SW480 (cell line): ENCODE results near the gene DIS3L2.
A peak's percentile ranks its signal among the peaks of the same experiment; 100 is the strongest.
"Not testable (repeated sequence)": the region's sequence is repeated elsewhere in the genome, so short reads cannot be mapped to it uniquely, and the experiment has no call there.

ENCODE experiments used
- DNase-seq: peaks from one replicate; pipeline ENCODE4 v3.0.0-alpha.2; 2016; ENCODE audit warnings: low spot score

The DIS3L2 gene

DNA sequence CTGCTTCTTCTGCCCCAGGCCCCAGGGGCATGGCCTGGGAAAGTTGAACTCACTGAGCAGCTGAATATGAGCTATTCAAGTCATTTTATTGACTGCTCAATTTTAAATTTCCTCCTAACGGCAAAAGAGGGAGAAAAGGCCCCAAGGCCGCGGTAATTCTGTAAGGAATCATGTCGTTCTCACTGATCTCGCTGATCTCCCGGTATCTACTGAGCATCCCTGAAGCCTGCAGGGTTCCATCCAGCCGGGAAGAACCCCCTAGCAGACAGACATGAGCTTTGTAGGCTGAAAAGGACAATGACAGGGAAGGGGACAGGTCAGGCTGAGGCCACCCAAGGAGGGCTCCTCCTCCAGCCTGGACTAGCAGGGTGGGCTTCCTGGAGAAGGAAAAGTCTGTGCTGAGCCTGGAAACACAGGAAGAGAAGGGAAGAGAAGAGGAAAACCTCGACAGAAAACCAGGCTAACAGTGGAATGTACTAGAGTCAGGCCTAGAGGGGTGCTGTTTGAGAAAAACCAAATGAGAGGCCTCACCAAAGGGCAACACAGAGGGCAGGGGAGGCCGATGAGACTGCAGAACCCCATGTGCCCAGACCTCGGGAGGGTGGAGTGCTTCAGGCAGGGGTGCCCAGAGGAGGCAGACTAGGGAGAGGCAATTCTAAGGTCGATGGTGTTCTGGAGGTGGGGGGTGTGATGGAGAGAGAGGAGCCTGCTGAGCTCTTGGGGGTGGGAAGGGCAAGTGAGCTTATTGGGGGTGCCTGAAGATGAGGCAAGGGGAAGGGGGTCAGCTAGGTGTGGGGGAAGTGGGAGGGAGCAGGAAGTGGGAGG, 32.4 kb upstream of the DIS3L2 start:
- no peak for DNase-seq

DNA sequence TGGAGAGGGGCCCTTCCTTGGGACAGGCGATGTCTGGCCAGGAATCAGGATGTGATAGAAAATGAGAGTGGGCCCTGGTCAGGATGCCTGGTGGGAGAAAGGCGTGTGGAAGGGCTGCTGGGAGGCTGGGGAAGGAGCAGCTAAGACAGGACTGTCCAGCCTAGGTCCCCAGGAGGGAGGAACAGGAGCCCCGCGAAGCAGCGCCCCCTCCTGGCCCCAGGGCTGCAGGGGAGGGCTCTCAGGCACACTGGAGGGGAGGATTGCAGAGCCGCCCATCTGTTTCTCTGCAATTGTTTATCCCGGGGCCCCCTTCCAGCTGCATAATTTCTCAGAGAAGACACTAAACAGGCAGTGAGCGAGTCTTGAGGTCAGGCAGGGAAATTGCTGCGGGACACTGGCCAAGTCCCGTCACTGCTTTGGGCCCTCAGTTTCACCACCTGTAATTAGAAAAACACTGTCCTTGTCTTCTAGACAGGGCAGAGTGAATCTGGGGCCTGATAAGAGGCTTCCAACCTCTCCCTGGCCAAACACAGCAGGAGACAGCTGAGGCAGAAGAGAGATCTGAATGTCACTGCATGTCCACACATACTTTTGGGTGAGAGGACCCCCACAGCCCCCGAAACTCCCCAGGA, 31.4 kb upstream of the DIS3L2 start:
- DNase-seq: no peak

DNA sequence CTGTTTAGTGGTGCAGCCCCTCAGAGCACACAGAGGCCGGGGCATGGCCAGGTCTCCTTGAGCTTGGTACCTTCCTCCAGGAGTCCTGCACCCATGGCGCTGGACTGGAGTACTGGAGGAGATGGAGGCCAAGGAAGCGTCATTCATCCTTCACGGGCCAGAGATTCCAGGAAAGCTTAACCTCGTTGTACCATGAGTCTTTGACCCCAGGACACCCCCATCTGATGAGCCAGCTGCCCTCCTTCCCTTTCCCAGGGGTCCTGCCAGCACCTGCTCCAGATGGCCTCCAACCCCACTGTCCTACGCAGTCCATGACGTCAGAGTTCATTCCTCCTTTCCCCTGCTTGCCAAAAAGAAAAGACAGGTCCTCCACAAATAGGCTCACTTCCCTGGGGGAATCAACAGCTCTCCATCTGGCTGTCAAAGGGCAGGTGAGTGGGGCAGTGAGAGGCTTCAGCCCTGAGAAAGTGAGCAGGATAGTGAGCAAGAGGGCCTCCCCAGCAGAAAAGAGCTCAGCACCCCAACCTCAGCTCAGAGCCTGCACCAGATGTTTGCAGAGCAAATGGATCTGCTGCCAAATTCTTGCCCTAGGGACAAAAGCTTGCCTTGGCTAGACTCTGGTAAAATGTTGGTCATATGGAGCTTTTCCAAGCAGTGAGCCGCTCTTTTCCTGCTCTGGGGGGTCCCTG, 30.8 kb upstream of the DIS3L2 start:
- no peak for DNase-seq

DNA sequence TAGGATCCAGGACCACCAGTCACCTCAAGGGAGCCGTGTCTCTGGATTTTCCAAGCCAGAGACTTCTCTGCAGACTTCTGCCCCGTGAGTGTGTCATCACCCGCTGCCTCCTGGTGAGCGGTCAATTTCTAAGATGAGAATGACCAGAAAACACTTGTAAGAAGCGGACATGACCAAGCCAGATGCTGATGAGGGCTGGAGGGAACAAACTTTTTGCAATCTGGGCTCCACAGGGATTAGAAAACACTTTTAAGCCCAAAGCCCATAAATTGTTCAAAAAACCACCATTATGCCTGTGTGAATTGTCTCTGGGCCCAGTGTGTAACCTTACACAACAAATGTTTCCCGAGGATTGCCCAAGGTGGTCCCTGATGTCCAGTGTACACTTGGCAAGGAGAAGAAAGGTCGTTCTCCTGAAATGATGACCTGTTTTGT, 30.0 kb upstream of the DIS3L2 start:
- DNase-seq: no peak

DNA sequence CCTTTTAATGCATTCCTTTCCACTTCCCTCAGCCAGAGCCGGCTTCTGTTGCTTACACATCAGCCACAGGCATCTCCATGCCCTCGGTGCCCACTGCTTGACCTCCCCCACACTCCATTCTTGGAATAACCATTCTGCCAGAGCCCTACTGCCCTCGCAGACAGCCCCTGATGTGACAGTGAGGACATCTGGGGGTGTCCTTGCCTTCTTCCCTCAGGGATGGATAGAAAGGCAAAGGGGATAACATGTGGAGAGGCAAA, 28.9 kb upstream of the DIS3L2 start:
- no peak for DNase-seq

DNA sequence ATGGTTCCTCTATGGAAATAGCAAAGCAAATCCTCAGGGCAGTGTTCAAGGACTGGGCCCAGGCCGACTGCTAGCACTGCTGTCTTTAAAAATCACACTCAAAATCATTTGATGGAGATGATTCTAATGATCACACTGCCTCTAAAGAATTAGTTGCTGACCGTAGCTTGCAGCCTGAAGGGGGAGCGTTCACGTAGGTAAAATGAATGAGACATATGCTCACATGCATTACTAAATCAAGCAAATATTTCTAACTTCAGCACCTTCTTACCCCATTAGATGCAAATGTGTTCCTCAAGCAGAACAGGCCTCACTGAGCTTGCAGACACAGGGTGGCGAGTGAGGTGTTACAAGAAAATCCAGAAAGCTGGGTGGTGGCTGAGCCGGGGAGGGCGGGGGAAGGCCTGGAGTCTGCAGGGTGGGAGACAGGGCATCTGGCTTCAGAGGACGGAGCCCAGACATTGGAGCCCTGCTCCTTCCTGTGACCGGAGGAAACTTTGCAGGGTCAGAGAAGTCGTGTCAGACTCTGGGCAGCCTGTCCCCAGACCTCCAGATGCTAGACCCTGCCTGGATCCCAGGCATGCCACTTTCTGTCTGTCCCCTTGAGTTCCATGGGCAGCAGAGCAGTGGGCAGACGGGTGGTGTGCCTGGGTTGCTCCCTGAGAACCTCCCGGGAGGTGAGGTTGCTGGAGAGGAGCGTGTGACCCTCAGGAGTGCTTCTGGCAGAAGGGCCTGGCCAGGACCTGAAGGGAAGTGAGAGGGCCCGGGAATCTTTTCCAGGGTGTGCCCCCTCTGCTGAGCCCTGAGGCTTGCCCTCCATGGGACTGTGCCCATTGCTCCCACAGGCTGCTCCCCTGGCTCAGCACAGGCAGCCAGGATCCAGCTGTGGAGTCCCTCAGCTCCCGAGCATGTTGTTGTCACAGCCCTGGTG, 28.3 kb upstream of the DIS3L2 start:
- no peak for DNase-seq

DNA sequence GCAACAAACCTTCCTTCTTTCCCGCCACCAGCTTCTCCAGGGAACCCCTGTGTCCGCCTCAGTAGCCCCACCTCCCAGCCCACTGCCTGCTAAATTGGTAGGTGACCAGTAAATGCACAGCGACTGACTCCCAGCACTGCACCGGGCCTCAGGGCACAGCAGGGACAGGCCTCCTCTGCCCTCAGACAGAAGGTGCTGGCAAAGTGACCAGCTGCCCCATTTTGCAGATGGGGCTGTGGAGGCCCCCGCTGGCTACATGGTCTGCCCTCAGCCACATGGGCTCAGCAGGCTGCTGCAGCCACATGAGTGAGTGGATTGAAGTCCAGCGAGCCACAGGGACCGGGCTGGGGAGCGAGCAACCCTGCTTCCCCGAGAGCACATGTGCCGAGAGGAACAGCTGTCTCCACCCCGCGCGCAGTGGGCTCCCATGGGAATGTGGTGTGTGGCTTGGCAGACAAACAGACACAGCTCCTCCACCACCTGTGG, 27.6 kb upstream of the DIS3L2 start:
- DNase-seq: no peak

DNA sequence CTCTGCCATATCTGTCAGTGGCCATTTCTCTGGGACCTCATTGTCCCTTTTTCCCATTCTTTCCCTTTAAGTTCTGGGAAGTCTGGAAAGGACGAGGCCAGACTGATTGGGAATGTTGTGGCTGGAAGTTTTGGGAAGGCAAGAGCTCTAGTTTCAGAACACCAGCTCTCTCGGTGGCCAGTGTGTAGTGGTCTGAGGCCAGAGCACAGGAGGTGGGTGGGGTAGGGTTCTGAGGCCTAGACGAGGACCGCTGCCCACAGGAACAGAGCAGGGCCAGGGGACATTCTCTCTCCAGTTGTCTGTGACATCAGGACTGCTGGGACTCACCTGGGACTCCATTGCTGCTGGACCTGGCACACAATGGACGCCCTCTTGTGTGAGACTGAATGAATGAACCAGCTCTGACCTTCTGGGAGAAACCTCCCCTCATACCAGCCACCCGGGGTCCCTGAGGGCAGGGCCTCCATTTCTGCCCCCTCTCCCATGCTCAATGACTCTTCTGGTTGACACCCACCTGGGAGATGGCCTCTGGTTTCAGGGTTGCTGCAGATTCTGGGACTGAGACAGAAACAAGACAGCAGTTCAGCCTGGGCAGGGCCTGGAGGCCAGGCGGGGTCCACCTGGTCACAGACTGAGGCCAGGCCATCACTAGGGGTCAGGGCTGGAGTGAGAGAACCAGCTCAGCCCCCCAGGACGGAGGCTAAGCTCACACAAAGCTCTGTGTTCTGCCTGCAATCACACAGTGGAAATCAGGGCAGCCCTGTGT, 26.9 kb upstream of the DIS3L2 start:
- no peak for DNase-seq

DNA sequence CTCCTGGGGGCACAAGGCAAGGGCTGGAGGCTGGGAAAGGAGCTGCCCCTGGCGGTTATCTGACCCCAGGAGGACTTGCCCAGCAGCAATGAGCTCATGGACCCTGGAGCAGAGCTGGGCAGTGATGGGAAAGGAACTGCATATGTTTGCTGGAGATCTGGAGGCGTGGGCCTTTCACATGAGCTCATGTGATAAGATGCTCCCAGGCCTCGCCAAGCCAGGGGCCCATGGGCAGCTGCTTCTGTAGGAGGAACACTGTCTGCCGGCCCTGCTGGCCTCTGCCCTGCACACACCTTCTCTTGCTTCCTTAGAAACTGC, 26.3 kb upstream of the DIS3L2 start:
- no peak for DNase-seq

DNA sequence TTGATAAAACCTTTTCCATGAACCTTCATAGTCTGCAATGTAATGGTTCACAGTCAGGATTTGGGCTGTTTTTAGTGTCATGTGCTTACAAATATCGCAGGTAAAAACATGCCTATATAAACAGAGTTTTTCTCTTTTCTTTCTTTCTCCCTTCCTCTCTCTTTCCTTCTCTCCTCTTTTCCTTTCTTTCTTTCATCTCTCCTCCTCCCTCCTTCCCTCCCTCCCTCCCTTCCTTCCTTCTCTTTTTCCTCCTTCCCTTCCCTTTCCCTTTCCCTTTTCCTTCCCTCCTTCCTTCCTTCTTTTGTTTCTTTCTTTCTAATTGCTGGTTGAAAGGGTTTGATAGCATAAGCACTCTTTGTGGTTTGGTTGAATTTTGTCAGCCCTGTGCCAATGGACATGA, 25.7 kb upstream of the DIS3L2 start:
- DNase-seq: no peak

DNA sequence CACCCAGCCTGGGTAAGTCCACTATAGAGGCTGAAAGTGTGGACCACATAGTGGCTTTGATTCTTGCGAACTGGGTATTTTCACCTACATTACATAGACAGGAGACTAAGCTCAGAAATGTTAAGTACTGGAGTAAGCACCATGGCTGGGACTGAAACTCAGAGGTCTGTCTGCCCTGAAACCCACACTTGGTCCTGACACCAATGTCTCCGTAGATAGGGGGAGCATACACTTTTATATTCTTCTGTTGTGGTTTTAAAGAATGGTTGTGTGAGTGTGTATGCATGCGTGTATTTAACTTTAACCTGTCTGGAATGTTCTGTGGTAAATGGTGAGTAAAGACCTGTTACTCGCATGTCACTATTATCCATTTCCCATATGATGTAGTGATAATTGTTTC, 25.0 kb upstream of the DIS3L2 start:
- peak; percentile 92 for DNase-seq

DNA sequence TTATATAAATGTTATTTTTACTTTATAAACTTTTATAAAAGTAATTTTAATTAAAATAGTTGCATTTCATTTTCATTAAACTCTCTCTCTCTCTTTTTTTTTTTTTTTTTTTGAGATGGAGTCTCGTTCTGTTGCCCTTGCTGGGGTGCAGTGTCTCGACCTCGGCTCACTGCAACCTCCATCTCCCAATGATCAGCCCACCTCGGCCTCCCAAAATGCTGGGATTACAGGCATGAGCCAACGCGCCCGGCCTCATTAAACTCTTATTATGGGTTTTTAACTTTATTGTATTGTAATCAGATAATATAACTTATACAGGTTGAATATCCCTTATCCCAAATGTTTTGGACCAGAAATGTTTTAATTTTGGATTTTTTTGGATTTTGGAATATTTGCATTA, 24.5 kb upstream of the DIS3L2 start:
- no peak for DNase-seq

DNA sequence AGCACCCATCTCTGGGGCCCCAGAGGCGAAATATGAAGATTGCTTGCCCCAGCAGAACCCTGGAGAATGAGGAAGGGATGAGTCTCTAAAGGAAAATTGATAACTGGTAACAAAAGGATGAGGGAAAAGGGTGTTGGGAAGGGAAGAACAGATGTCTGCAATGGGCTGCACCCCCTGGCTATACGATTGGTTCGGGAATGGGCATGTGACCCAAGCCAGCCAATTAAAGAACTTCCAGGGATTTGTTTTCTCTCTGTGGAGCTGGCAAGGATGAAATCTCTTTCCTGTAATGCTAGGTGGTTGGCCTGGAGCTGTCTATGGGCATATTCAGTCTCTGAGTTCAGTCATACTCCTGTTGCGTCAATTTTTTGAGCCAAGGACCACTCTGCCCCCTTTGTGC, 22.5 kb upstream of the DIS3L2 start:
- DNase-seq: no peak

DNA sequence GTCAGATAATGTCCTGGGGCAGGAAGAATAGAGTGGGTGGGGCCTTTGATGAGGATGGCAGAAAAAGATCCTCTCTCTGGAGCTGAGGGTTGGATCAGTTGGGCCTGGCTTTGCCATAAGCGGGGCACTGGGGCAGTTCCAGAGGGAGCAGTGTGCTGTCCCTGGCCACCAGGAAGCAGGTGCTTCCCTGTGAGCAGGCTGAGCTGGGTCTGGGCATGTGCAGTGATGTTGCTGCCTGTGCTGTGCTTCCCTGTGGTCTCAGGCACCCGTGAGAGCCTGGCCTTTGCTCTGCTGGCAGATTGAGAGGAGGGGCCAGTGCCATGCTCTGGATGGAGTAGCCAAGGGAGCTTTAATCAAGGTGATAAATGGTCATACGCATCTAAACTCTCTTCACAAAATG, 20.7 kb upstream of the DIS3L2 start:
- no peak for DNase-seq

DNA sequence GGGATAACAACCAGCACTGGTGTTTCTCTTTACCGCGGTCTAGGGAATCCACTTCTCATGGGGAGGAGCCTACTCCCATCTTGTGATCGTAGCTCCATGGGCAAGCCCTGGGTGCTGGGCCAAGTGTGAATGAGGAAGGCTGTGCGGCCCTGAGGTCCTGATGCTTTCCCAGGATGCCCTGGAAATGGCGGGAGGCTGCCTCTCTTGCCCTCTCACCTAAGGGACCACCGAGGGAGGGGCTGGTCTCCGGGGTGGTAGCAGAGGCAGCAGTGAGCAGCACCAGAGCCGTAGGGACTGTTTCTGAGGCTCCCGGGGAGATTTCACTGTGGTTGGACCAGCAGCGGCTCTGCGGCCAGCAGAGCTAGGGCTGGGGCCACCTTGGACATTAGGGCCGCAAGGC, 19.8 kb upstream of the DIS3L2 start:
- no peak for DNase-seq

DNA sequence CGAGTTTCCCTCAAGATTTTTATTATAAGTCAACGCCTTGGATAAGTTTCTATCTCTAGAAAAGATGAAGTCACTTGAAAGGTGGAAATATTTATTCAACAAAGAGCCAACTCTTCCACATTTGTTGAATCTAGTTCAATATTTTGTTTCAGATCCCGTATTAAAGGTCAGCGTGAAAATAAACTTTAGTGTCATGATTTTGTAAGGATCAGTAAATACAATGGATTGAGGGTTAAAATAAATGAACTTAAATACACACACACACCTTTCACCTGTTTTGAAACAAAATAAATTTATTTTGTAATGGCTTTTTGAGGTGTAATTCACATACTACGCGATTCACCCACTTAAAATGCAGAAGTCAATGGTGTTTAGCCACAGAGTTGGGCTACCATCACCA, 19.3 kb upstream of the DIS3L2 start:
- DNase-seq: no peak

DNA sequence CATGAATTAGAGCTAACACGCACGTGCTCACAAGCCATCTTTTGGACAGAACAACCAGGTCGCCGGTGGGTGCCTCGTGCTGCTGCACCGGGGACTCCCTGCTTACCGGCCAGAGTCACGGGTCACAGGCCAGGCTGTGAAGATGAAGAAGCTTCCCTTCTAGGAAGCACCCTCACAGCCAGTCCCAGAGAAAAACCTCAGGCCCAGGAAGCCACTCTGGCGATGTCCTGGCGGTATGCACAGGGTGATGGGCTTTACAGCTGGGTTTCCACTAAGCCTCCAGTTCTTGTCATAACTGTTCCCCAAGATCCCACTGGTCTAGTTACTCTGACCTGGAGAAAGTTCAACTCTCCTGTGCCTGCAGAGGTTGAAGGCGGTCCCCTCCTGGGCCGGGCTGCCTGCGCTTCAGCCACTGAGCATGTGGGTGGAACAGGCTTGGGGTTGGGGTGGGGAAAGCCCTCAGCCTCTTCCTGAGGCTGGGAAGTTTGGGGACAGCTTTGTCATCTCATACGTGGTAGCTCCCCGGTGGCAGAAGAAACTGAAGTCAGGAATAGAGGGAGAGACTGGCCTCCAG, 15.2 kb upstream of the DIS3L2 start:
- no peak for DNase-seq

DNA sequence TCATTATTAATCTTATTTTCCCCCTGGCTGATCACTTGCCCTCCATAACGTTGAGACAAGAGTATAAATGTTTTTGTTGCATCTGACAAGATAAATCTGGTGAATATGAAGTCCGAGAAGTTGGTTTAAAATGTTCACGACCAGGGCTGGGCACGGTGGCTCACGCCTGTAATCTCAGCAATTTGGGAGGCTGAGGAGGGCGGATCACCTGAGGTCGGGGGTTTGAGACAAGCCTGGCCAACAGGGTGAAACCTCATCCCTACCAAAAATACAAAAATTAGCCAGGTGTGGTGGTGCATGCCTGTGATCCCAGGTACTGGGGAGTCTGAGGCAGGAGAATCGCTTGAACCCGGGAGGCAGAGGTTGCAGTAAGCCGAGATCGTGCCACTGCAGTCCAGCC, 14.4 kb upstream of the DIS3L2 start:
- not testable (repeated sequence) for DNase-seq

DNA sequence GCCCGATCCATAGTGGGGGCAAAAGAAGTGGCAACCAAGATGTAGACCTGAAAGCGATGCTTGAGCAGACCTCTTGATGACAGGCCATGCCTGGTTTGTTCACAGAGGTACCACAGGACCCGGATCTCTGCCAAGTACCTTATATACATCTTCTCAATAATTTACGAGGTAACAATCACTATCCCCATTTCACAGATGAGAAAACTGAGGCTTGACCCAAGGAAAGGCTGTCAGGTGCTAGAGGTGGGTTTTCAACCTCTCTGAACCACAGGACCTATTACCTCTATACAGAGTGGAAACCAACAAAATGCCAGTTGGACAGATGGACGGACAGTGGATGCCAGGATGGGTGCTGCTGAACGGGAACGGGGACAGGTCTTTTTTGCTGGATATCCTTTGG, 13.8 kb upstream of the DIS3L2 start:
- no peak for DNase-seq

DNA sequence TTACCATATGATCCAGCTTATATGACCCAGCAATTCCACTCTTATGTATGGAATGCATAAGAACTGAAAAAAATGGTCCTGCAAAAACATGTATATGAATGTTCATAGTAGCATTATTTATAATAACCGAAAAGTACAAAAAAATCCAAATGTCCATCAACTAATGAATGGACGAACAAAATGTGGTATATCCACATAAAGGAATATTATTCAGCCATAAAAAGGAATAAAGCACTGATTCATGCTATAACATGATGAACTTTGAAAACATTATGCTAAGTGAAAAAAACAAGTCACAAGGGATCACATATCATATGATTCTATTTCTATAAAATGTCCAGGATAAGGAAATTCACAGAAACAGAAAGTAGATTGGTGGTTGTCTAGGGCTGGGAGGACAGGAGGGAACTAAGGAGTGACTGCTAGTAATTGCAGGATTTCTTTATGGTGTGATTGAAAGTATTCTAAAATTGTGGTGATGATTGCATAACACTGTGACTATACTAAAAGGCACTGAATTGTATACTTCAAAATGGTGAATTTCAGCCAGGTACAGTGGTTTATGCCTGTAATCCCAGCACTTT, 10.0 kb upstream of the DIS3L2 start:
- no peak for DNase-seq
